Brain pericyte (primary cell): Measurements from ENCODE around the gene PAGE4.

Experiments
- DNase-seq: peaks from one replicate; pipeline ENCODE4 v3.0.0-alpha.2; 2012; ENCODE audit warnings: low read depth, low spot score

The PAGE4 gene

GRCh38 chrX:49829016-49829415 lies at the start of gene PAGE4:
PAGE4 (plus strand) TSS chrX:49829303; CDS start chrX:49830429, 1,126 bp downstream.
- no peak for DNase-seq

GRCh38 chrX:49784747-49785280 lies 44.3 kb upstream of the PAGE4 start:
- DNase-seq, result no peak

- no peak for DNase-seq
These were observed 36.7 kb upstream of the PAGE4 start for GRCh38 chrX:49792376-49792775.

- DNase-seq, result no peak
These were observed 35.4 kb upstream of the PAGE4 start for GRCh38 chrX:49793686-49794085.

- DNase-seq, result no peak
These were observed 29.3 kb upstream of the PAGE4 start for GRCh38 chrX:49799828-49800227.

GRCh38 chrX:49809891-49810632 lies 19.0 kb upstream of the PAGE4 start:
- DNase-seq, result no peak

GRCh38 chrX:49812177-49812576 lies 16.9 kb upstream of the PAGE4 start:
- no peak for DNase-seq

- DNase-seq, result no peak
These were observed 12.7 kb upstream of the PAGE4 start for GRCh38 chrX:49816435-49816834.

GRCh38 chrX:49838374-49838773 lies 9.3 kb downstream of the PAGE4 start:
- DNase-seq, result no peak

GRCh38 chrX:49840679-49841078 lies 11.6 kb downstream of the PAGE4 start:
- no peak for DNase-seq

GRCh38 chrX:49842621-49843020 lies 13.5 kb downstream of the PAGE4 start:
- DNase-seq, result no peak

GRCh38 chrX:49844611-49845010 lies 15.5 kb downstream of the PAGE4 start:
- no peak for DNase-seq

- no peak for DNase-seq
These were observed 16.7 kb downstream of the PAGE4 start for GRCh38 chrX:49845701-49846403.

- no peak for DNase-seq
These were observed 17.4 kb downstream of the PAGE4 start for GRCh38 chrX:49846522-49846921.

- no peak for DNase-seq
These were observed 19.2 kb downstream of the PAGE4 start for GRCh38 chrX:49848275-49848674.

- no peak for DNase-seq
These were observed 20.9 kb downstream of the PAGE4 start for GRCh38 chrX:49850028-49850427.

GRCh38 chrX:49853661-49854060 lies 24.6 kb downstream of the PAGE4 start:
- DNase-seq, result no peak

GRCh38 chrX:49856819-49857218 lies 27.7 kb downstream of the PAGE4 start:
- DNase-seq, result no peak

- no peak for DNase-seq
These were observed 29.2 kb downstream of the PAGE4 start for GRCh38 chrX:49858341-49858740.

- DNase-seq, result no peak
These were observed 30.4 kb downstream of the PAGE4 start for GRCh38 chrX:49859491-49859890.

- DNase-seq, result no peak
These were observed 31.9 kb downstream of the PAGE4 start for GRCh38 chrX:49860867-49861535.

- no peak for DNase-seq
These were observed 33.0 kb downstream of the PAGE4 start for GRCh38 chrX:49862093-49862492.
